Cardiac fibroblast (primary cell): Measurements from ENCODE around the gene GPR82.
A peak's percentile ranks its signal among the peaks of the same experiment; 100 is the strongest.

Experiments
- DNase-seq, 2 donors: peaks; one replicate each; pipeline versions ENCODE4 v3.0.0 to v3.0.0-alpha.2; 2010; ENCODE audit warnings: low read depth in 2 of 2
- H3K4me3 ChIP-seq, 2 donors: replicated peaks in 1 of 2; 1 replicate in 1 of 2; 2 replicates in 1 of 2; pipeline ENCODE4 v1.5.1; 2011; ENCODE audit warnings: low read depth in 2 of 2, low read length in 2 of 2, mild to moderate bottlenecking in 2 of 2, moderate library complexity in 1 of 2
- TF ChIP-seq, protein P1 (sequence below): IDR thresholded peaks from one replicate; pipeline ENCODE4 v1.5.1; 2011; ENCODE audit warnings: low read depth, mild to moderate bottlenecking, low read length, inconsistent platforms

Gene GPR82

GRCh38 chrX:41750716-41751115 lies 26.7 kb downstream of the GPR82 start:
- no peak overlapping the region for H3K4me3 ChIP-seq
- DNase-seq = no peak
- TF ChIP-seq, protein P1, sequence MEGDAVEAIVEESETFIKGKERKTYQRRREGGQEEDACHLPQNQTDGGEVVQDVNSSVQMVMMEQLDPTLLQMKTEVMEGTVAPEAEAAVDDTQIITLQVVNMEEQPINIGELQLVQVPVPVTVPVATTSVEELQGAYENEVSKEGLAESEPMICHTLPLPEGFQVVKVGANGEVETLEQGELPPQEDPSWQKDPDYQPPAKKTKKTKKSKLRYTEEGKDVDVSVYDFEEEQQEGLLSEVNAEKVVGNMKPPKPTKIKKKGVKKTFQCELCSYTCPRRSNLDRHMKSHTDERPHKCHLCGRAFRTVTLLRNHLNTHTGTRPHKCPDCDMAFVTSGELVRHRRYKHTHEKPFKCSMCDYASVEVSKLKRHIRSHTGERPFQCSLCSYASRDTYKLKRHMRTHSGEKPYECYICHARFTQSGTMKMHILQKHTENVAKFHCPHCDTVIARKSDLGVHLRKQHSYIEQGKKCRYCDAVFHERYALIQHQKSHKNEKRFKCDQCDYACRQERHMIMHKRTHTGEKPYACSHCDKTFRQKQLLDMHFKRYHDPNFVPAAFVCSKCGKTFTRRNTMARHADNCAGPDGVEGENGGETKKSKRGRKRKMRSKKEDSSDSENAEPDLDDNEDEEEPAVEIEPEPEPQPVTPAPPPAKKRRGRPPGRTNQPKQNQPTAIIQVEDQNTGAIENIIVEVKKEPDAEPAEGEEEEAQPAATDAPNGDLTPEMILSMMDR = no peak

DNA sequence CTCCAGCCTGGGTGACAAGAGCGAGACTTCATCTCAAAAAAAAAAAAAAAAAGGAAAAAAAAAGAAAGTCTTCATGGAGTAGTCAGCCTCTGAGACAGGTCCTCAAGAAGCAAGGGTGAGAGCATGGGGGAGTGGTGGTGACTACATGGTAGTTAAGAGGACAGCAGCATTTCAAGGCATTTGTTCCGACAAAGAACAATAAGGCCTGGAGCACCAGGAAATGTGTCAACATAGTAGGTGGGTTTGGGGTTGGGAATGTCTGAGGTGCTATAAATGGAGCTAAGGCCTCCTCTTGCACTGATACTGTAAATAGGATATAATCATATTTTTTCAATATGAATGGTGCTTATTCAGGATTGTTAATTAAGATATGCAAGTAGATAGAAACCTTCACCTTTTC lies 34.4 kb downstream of the GPR82 start:
- no peak overlapping the region for H3K4me3 ChIP-seq
- peak in 1 of 2 donors; percentile 47 for DNase-seq
- TF ChIP-seq, protein P1 = no peak

GRCh38 chrX:41759817-41760216 lies 35.8 kb downstream of the GPR82 start:
- DNase-seq = peak; percentile 56 to 67
- TF ChIP-seq, protein P1 = peak; percentile 64
- H3K4me3 ChIP-seq = no peak overlapping the region

- TF ChIP-seq, protein P1 = no peak
- DNase-seq = no peak
- no peak overlapping the region for H3K4me3 ChIP-seq
Observed at GRCh38 chrX:41761169-41761568, 37.2 kb downstream of the GPR82 start.

DNA sequence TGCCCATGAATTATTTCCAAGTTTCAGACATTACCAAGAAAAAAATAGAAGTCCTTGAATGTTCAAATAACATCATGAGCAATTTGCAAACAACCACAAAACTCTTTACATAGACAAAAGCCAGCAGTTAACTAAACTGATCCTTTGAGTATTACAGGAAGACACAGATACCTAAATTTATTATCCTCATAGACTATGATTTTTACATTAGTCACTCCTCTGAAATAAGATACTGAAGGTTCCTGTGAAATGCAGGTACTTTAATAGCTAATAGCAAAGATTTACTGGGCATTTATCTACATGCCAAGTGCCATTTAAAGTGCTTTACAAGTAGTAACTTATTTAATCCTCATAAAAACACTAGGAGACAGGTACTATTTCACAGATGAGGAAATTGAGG lies 37.7 kb downstream of the GPR82 start:
- DNase-seq = no peak
- TF ChIP-seq, protein P1 = no peak
- H3K4me3 ChIP-seq = no peak overlapping the region

DNA sequence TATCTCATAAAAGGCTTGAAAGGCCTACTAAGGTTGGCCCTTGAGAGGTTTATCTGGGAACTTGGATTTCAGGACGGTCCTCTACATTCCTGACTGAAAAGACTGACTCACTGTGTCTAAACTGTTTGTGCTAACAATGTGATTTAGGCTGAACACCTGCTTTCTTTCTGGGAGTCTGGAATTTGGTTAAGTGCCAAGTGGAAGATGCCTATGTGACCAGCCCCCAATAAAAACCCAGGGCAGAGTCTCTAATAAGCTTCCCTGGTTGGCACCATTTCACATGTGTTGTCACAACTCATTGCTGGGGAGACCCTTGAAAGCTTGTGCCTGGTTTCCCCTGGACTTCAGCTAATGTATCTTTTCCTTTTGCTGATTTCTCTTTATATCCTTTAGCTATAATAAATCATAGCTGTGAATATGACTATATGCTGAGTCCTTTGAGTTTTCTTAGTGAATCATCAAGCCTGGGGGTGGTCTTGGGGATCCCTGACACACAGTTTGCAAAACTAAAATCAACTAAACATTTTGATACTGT lies 55.1 kb downstream of the GPR82 start:
- H3K4me3 ChIP-seq = no peak overlapping the region
- TF ChIP-seq, protein P1 = no peak
- DNase-seq = peak; percentile 28 to 73
